Raji (cell line): ENCODE results near the gene OCRL.

ENCODE experiments used
- POLR2A ChIP-seq: IDR thresholded peaks from 2 replicates; pipeline ENCODE4 v1.6.1; 2011; ENCODE audit warnings: low read depth, low read length, control low read depth; ENCODE audit not compliant: insufficient read depth

OCRL gene

GRCh38 chrX:129524250-129524850, 15.7 kb upstream of the OCRL start:
- TF ChIP-seq POLR2A, result no peak

GRCh38 chrX:129525162-129525561, 14.9 kb upstream of the OCRL start:
- no peak for TF ChIP-seq POLR2A

GRCh38 chrX:129525896-129526295, 14.2 kb upstream of the OCRL start:
- TF ChIP-seq POLR2A, result no peak

GRCh38 chrX:129529685-129530281, 10.3 kb upstream of the OCRL start:
- no peak for TF ChIP-seq POLR2A

- TF ChIP-seq POLR2A, result no peak
Observed at GRCh38 chrX:129530410-129530809, 9.6 kb upstream of the OCRL start.

GRCh38 chrX:129531132-129531531, 8.9 kb upstream of the OCRL start:
- TF ChIP-seq POLR2A, result no peak

GRCh38 chrX:129534816-129535578, 5.1 kb upstream of the OCRL start:
- TF ChIP-seq POLR2A, result no peak

- TF ChIP-seq POLR2A, result no peak
Observed at GRCh38 chrX:129540722-129541184, 694 bp downstream of the OCRL start.

GRCh38 chrX:129544780-129545179, 4.7 kb downstream of the OCRL start:
- TF ChIP-seq POLR2A, result no peak

GRCh38 chrX:129545408-129545807, 5.3 kb downstream of the OCRL start:
- TF ChIP-seq POLR2A, result no peak

- TF ChIP-seq POLR2A, result no peak
Observed at GRCh38 chrX:129549124-129549523, 9.1 kb downstream of the OCRL start.

GRCh38 chrX:129553619-129554288, 13.7 kb downstream of the OCRL start:
- no peak for TF ChIP-seq POLR2A

- no peak for TF ChIP-seq POLR2A
Observed at GRCh38 chrX:129556806-129557315, 16.8 kb downstream of the OCRL start.

GRCh38 chrX:129557844-129558480, 17.9 kb downstream of the OCRL start:
- TF ChIP-seq POLR2A, result no peak

GRCh38 chrX:129559783-129560182, 19.7 kb downstream of the OCRL start:
- no peak for TF ChIP-seq POLR2A
